Measurements from ENCODE around the gene PXYLP1. TPM values are rescaled to one million over a fixed set of nuclear protein-coding genes. Genes with fewer than 3 reads are reported as not detected.

The PXYLP1 gene
- total and polyA plus RNA-seq, 10 of the 15 experiments (the other 5 are each of a cell fraction or from before 2014, with no cell fraction given): 0.06 to 1.7 (median 0.35) TPM

DNA sequence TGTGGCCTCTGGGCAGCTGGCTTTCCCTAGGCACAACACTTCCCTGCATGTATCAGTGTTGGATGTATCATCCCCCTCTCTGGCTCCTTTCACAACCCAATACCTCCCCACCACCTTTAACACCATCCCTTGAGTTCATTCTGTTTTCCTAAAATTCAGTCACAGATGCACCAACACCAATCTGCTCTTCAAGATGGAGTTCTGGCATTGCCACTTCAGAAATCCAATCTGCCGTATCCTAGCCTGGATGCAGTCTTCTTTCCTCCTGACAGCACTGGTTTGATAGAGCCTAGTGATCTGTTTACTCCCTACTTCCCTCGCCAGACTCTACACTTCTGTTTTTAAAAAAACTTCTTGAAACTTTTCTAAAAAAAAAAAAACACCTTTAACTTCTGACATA is 21.7 kb downstream of the PXYLP1 start (continued):
- TF ChIP-seq, protein P1, sequence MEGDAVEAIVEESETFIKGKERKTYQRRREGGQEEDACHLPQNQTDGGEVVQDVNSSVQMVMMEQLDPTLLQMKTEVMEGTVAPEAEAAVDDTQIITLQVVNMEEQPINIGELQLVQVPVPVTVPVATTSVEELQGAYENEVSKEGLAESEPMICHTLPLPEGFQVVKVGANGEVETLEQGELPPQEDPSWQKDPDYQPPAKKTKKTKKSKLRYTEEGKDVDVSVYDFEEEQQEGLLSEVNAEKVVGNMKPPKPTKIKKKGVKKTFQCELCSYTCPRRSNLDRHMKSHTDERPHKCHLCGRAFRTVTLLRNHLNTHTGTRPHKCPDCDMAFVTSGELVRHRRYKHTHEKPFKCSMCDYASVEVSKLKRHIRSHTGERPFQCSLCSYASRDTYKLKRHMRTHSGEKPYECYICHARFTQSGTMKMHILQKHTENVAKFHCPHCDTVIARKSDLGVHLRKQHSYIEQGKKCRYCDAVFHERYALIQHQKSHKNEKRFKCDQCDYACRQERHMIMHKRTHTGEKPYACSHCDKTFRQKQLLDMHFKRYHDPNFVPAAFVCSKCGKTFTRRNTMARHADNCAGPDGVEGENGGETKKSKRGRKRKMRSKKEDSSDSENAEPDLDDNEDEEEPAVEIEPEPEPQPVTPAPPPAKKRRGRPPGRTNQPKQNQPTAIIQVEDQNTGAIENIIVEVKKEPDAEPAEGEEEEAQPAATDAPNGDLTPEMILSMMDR (IDR thresholded peaks at IDR 0.05 in 2 of 3, conservative IDR thresholded peaks at IDR 0.05 in 1 of 3; ENCODE audit: control insufficient read depth in 2 of 3, extremely low read depth in 1 of 3, insufficient read depth in 1 of 3, low read depth in 3 of 3, low read length in 3 of 3): no peak
- no peak for TF ChIP-seq GATAD2B (conservative IDR thresholded peaks at IDR 0.05; ENCODE audit: low read depth)
- TF ChIP-seq ZBED1 (IDR thresholded peaks at IDR 0.05; ENCODE audit: borderline replicate concordance): no peak
- TF ChIP-seq FOS (IDR thresholded peaks at IDR 0.05; ENCODE audit: borderline replicate concordance, extremely low read depth, insufficient read length): no peak
- TF ChIP-seq POLR2A (IDR thresholded peaks at IDR 0.05; ENCODE audit: low read depth, low read length): no peak

DNA sequence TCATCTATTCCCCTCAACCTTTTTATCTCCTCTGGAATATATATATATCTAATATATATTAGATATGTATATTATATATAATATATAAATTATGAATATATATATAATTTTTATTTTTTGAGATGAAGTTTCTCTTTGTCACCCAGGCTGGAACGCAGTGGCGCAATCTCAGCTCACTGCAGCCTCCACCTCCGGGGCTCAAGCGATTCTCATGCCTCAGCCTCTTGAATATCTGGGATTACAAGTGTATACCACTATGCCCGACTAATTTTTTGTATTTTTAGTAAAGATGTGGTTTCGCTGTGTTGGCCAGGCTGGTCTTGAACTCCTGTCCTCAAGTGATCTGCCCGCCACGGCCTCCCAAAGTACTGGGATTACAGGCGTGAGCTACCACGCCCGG is 22.2 kb downstream of the PXYLP1 start:
- Histone ChIP-seq H3K27me3 (replicated peaks in 1 of 2; ENCODE audit: control insufficient read depth in 2 of 2, insufficient read depth in 2 of 2, low read length in 1 of 2) (no peaks in the 10 kb centered on the region), H3K4me2 (ENCODE audit: control insufficient read depth, insufficient read depth) (no peak overlapping the region), H4K20me1 (ENCODE audit: control insufficient read depth, insufficient read depth) (no peaks in the 10 kb centered on the region), H3K9me3 (replicated peaks; ENCODE audit: control insufficient read depth, insufficient read depth, low read length) (no peaks in the 10 kb centered on the region), H3K79me2 (ENCODE audit: control insufficient read depth, insufficient read depth, low read length) (no peaks in the 10 kb centered on the region), H2AFZ (ENCODE audit: control insufficient read depth, low read depth, low read length) (no peak overlapping the region), H3K27ac (ENCODE audit: control insufficient read depth, insufficient read depth) (no peak overlapping the region), H3K4me3 (no peak overlapping the region), H3K4me1 (ENCODE audit: control insufficient read depth, insufficient read depth, low read length) (no peaks in the 10 kb centered on the region), H3K36me3 (ENCODE audit: control insufficient read depth in 2 of 2, insufficient read depth in 2 of 2, low read length in 1 of 2) (no peaks in the 10 kb centered on the region), H3K9ac (ENCODE audit: control insufficient read depth, insufficient read depth, low read length) (no peak overlapping the region)
- 56% methylated on average over 11 of the region's 11 CpGs for WGBS (ENCODE audit: insufficient coverage, insufficient replicate concordance, low lambda C conversion rate, missing lambda C conversion rate)
- BruUV-seq (replicated peaks): no TSS peak
- ATAC-seq: no peak
- CTCF ChIA-PET: interaction anchor here (0.9 kb wide), 1 partner anchor 15 kb away, joined by 3 read pairs; no protein-coding TSS in a partner anchor
- no peak for FAIRE-seq
- in situ Hi-C loops (cut with MboI) (no loop called here), intact Hi-C loops (cut with micrococcal nuclease; ENCODE audit: unreplicated experiment) (no loop called here)
- no peak for DNase-seq (ENCODE audit: low read depth, low spot score)
- SMC1A ChIA-PET (ENCODE audit: uncharacterized antibody, unreplicated experiment): no interaction called here
- POLR2A ChIA-PET: no interaction called here
- RAD21 ChIA-PET (ENCODE audit: unreplicated experiment): no interaction called here
- TF ChIP-seq, protein P1 (IDR thresholded peaks at IDR 0.05 in 2 of 3, conservative IDR thresholded peaks at IDR 0.05 in 1 of 3; ENCODE audit: control insufficient read depth in 2 of 3, extremely low read depth in 1 of 3, insufficient read depth in 1 of 3, low read depth in 3 of 3, low read length in 3 of 3): no peak
- TF ChIP-seq MYC (IDR thresholded peaks at IDR 0.05; ENCODE audit: insufficient read depth, insufficient read length, insufficient replicate concordance, low read length, severe bottlenecking) (no peak), CREB1 (IDR thresholded peaks at IDR 0.05; ENCODE audit: low read depth) (no peak), CHD4 (IDR thresholded peaks at IDR 0.05) (no peak)
- TF ChIP-seq, protein P2, sequence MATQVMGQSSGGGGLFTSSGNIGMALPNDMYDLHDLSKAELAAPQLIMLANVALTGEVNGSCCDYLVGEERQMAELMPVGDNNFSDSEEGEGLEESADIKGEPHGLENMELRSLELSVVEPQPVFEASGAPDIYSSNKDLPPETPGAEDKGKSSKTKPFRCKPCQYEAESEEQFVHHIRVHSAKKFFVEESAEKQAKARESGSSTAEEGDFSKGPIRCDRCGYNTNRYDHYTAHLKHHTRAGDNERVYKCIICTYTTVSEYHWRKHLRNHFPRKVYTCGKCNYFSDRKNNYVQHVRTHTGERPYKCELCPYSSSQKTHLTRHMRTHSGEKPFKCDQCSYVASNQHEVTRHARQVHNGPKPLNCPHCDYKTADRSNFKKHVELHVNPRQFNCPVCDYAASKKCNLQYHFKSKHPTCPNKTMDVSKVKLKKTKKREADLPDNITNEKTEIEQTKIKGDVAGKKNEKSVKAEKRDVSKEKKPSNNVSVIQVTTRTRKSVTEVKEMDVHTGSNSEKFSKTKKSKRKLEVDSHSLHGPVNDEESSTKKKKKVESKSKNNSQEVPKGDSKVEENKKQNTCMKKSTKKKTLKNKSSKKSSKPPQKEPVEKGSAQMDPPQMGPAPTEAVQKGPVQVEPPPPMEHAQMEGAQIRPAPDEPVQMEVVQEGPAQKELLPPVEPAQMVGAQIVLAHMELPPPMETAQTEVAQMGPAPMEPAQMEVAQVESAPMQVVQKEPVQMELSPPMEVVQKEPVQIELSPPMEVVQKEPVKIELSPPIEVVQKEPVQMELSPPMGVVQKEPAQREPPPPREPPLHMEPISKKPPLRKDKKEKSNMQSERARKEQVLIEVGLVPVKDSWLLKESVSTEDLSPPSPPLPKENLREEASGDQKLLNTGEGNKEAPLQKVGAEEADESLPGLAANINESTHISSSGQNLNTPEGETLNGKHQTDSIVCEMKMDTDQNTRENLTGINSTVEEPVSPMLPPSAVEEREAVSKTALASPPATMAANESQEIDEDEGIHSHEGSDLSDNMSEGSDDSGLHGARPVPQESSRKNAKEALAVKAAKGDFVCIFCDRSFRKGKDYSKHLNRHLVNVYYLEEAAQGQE (IDR thresholded peaks at IDR 0.05; ENCODE audit: low read depth, low read length): no peak
- TF ChIP-seq, protein P3, sequence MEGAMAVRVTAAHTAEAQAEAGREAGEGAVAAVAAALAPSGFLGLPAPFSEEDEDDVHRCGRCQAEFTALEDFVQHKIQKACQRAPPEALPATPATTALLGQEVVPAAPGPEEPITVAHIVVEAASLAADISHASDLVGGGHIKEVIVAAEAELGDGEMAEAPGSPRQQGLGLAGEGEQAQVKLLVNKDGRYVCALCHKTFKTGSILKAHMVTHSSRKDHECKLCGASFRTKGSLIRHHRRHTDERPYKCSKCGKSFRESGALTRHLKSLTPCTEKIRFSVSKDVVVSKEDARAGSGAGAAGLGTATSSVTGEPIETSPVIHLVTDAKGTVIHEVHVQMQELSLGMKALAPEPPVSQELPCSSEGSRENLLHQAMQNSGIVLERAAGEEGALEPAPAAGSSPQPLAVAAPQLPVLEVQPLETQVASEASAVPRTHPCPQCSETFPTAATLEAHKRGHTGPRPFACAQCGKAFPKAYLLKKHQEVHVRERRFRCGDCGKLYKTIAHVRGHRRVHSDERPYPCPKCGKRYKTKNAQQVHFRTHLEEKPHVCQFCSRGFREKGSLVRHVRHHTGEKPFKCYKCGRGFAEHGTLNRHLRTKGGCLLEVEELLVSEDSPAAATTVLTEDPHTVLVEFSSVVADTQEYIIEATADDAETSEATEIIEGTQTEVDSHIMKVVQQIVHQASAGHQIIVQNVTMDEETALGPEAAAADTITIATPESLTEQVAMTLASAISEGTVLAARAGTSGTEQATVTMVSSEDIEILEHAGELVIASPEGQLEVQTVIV (IDR thresholded peaks at IDR 0.05; ENCODE audit: borderline replicate concordance, partially characterized antibody): no peak

Data from GM12878 (cell line).